Breast epithelium (tissue), 3 donors: ENCODE data around the gene CMSS1.

Experiments
- CTCF ChIP-seq, 3 donors: fragments of 450-650 bp; IDR thresholded peaks; one replicate each; pipeline ENCODE4 v1.5.1; 2016 to 2017; ENCODE audit warnings: antibody characterized with exemption in 3 of 3, mild to moderate bottlenecking in 3 of 3, moderate library complexity in 3 of 3
- POLR2A ChIP-seq: fragments of 450-650 bp; IDR thresholded peaks from one replicate; pipeline ENCODE4 v1.6.1; 2016; ENCODE audit warnings: antibody characterized with exemption, mild to moderate bottlenecking, moderate library complexity

GRCh38 chr3:100033903-100034471 is 216.3 kb downstream of the CMSS1 start:
- TF ChIP-seq POLR2A: no peak
- no peak for TF ChIP-seq CTCF (IDR thresholded peaks at IDR 0.05)
